Anterior cingulate cortex (tissue), 58 donors: ENCODE measurements around the gene INPP5J.
"Not testable (repeated sequence)": the region's sequence is repeated elsewhere in the genome, so short reads cannot be mapped to it uniquely, and the experiment has no call there.

Experiments
- DNase-seq, 58 donors: peaks; one replicate each; lab custom pipeline; 2025; lab: John Stamatoyannopoulos, UW

INPP5J gene

GRCh38 chr22:31122532-31123291 lies at the start of gene INPP5J:
Gene INPP5J (plus strand): TSS chr22:31122966. CDS start chr22:31123015, 49 bp downstream.
- peak in 40 of 58 donors; percentile 11 to 76 (median 42) for DNase-seq

GRCh38 chr22:31073125-31073524 lies 49.6 kb upstream of the INPP5J start:
- not testable (repeated sequence) for DNase-seq

GRCh38 chr22:31073545-31074145 lies 49.1 kb upstream of the INPP5J start:
- not testable (repeated sequence) for DNase-seq

GRCh38 chr22:31075961-31076360 lies 46.8 kb upstream of the INPP5J start:
- no peak for DNase-seq

- no peak for DNase-seq
Measured at GRCh38 chr22:31077681-31078080, 45.1 kb upstream of the INPP5J start.

GRCh38 chr22:31078389-31078788 lies 44.4 kb upstream of the INPP5J start:
- not testable (repeated sequence) for DNase-seq

- no peak for DNase-seq
Measured at GRCh38 chr22:31079095-31079642, 43.6 kb upstream of the INPP5J start.

GRCh38 chr22:31080164-31080847 lies 42.5 kb upstream of the INPP5J start:
- DNase-seq, result no peak

- peak in 54 of 58 donors; percentile 22 to 84 (median 65) for DNase-seq
Measured at GRCh38 chr22:31080848-31081649, 41.7 kb upstream of the INPP5J start, which contains the start of gene SMTN. Gene SMTN (plus strand): TSS chr22:31081318. CDS start chr22:31083259, 1,941 bp downstream.

GRCh38 chr22:31081963-31082605 lies 40.7 kb upstream of the INPP5J start:
- no peak for DNase-seq

GRCh38 chr22:31082606-31083376 lies 40.0 kb upstream of the INPP5J start:
- no peak for DNase-seq

GRCh38 chr22:31083377-31083768 lies 39.4 kb upstream of the INPP5J start:
- DNase-seq, result no peak

- peak in 1 of 58 donors; percentile 27 for DNase-seq
Measured at GRCh38 chr22:31083923-31084810, 38.6 kb upstream of the INPP5J start.

- DNase-seq, result peak in 55 of 58 donors; percentile 49 to 85 (median 73)
Measured at GRCh38 chr22:31084811-31085492, 37.8 kb upstream of the INPP5J start.

GRCh38 chr22:31085493-31085824 lies 37.3 kb upstream of the INPP5J start:
- peak in 45 of 58 donors; percentile 45 to 84 (median 70) for DNase-seq

- DNase-seq, result no peak
Measured at GRCh38 chr22:31085928-31086327, 36.8 kb upstream of the INPP5J start.

GRCh38 chr22:31086703-31087330 lies 35.9 kb upstream of the INPP5J start:
- no peak for DNase-seq
